Glomerular endothelial cell (primary cell): ENCODE results near the gene COX6B2. TPM values are rescaled to one million over a fixed set of nuclear protein-coding genes. Genes with fewer than 3 reads are reported as not detected.

Source experiments
- DNase-seq: peaks from one replicate; pipeline ENCODE4 v3.0.0-alpha.2; 2011; ENCODE audit warnings: low read depth, low spot score; ENCODE audit errors: extremely low read depth
- total RNA-seq: library from RNA; depleted of rRNA; stranded (reverse); fragments of >200 nt; gene quantifications from 2 replicates; pipeline ENCODE4 v1.2.3, GENCODE V29; 2015

COX6B2 gene
- total RNA-seq, 1 donor from 2014 or later: not detected

GRCh38 chr19:55362990-55363716, 8.6 kb upstream of the COX6B2 start, which contains the start of gene GARIN5B:
Gene GARIN5B, minus strand, starts transcription at chr19:55363260. Its CDS starts 194 bp downstream, at chr19:55363066.
- no peak for DNase-seq

DNA sequence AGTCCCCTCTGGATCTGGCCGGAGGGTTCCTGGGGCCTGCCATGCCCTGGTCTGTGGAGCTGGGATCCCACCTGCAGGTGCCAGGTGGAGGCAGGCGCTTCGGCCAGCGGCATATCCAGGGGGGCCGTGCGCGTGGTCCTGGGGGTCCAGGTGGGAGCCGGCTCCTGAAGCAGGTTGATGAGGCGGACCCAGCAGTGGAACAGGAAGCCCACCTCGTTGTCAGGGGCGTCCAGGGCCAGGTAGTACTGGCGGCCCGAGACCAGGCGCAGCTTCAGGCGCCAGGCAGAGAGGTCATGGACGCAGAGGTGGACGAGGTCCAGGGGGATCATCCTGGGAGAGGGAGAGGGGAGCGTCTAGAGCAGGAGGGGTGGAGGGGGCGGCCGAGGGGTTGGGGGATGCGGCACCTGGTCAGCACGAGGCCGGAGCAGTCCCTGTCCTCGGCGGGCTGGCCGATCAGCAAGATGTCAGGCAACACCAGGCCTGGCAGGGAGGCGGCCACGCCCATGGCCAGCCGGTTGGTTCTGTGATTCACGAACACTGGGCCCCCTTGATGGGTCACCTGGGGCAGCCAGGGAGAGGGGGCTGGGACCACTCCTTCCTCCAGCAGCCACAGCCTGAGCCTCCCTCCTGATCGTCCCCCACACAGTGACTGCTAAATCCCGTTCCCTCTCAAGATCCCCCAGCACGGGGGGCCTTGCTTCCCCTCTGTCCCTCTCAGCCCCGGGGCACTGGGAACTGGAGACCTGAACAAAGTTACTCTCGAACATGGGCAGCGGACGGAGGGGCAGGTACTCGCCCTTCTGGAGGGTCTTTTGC, 7.9 kb upstream of the COX6B2 start:
- DNase-seq: no peak

DNA sequence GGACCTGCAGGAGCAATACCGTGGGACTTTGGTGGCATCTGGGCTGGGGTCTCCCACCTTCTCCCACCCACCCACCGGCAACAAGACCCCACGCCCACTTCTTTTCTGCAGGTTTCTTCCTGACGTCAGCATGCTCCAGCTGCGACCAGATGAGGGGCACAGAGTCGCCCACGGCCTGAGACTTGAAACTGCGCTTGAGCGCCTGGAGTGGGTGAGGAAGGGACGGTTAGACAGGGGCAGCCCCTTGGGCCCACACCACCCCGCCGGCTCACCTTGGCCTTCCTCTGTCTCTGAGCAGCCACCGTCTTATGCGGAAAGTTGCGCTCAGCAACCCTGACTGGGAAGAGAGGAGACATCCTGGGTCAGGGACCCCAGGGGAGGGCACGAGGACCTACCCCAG, 6.4 kb upstream of the COX6B2 start:
- no peak for DNase-seq

DNA sequence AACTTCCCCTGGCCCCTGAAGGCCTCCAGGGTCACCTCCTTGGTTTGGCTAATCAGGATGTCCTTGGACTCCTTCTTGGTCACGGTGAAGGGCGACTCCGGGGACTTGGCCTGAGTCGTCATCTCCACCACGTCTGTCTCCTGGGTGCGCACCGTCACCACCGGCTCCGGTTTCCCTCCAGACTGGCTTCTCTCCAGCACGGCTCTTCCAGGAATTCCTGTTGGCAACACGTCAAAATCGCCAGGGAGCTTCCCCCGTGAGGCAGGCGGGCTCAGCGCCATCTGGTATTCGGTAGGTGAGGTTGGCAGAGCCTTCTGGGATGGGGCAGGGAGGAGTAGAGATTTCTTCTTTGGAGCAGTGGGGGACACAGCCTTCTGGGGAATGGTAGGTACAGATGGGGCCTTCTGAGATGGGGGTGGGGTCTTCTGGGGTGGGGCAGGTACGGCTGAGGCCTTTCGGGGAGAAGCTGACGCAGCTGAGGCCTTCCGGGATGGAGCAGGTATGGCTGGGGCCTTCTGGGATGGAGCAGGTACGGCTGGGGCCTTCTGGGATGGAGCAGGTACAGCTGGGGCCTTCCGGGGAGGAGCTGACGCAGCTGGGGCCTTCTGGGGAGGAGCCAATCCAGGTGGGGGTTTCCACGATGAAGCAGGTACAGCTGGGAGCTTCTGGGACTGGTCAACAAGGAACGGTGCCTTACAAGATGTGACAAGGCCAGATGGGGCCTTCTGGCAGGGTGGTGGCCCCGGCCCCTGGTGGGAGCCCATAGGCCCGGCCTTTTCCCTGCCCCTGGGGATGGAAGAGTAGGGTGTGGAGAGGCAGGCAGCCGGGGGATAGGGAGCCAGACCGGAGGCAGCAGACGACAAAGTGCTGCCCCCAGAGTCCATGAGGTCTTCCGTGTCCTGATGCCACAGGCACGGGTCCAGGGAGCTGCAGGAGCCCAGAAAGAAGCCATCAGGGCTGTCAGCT, 4.7 kb upstream of the COX6B2 start:
- no peak for DNase-seq

DNA sequence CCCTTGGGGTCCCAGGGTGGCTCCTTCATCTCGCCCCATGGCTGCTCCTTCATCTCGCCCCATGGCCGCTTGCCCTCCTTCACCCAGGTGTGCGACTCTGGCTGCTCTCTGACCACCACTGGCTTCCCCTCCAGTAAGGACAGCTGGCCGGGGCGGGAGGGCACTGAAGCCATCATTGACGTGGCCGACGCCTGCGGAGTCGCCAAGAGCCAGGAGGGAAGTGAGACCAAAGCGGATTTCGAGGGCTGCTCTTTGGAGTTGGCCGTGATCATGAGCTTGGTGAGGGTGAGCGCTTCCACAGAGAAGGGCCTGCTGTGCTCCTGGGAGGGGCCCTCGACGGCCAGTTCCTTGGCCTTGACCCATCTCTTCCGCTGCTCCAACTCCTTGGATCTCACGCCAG, 4.0 kb upstream of the COX6B2 start:
- DNase-seq: no peak

GRCh38 chr19:55355213-55355821, 798 bp upstream of the COX6B2 start:
- no peak for DNase-seq

GRCh38 chr19:55353803-55354697, 469 bp downstream of the COX6B2 start:
- DNase-seq: no peak

GRCh38 chr19:55353356-55353802, 1.1 kb downstream of the COX6B2 start:
- no peak for DNase-seq

- DNase-seq: no peak
Observed at GRCh38 chr19:55352549-55353145, 1.9 kb downstream of the COX6B2 start.

DNA sequence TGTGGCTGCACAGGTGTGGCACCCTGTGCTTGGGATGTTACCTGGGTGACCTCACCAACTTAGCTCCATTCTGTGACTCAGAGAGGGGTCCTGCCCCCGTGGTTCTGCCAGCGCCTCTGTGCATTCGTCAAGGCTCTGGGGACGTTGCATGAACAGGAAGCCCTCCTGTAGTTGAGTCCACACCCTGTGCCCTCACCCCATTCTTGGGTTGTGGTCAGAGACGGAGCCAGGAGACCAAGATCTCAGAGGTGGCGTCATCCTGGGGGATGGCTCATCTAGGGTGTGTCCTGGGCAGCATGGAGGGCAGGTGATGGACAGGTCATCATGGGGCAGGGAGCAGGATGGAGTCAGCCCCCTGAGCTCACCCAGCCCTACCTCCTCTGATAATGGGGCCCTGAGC, 2.5 kb downstream of the COX6B2 start:
- no peak for DNase-seq

GRCh38 chr19:55350620-55351315, 3.8 kb downstream of the COX6B2 start:
- no peak for DNase-seq

- no peak for DNase-seq
Observed at GRCh38 chr19:55348317-55349034, 6.0 kb downstream of the COX6B2 start.

GRCh38 chr19:55347442-55348009, 7.0 kb downstream of the COX6B2 start:
- DNase-seq: no peak

GRCh38 chr19:55346725-55347441, 7.6 kb downstream of the COX6B2 start:
- no peak for DNase-seq

DNA sequence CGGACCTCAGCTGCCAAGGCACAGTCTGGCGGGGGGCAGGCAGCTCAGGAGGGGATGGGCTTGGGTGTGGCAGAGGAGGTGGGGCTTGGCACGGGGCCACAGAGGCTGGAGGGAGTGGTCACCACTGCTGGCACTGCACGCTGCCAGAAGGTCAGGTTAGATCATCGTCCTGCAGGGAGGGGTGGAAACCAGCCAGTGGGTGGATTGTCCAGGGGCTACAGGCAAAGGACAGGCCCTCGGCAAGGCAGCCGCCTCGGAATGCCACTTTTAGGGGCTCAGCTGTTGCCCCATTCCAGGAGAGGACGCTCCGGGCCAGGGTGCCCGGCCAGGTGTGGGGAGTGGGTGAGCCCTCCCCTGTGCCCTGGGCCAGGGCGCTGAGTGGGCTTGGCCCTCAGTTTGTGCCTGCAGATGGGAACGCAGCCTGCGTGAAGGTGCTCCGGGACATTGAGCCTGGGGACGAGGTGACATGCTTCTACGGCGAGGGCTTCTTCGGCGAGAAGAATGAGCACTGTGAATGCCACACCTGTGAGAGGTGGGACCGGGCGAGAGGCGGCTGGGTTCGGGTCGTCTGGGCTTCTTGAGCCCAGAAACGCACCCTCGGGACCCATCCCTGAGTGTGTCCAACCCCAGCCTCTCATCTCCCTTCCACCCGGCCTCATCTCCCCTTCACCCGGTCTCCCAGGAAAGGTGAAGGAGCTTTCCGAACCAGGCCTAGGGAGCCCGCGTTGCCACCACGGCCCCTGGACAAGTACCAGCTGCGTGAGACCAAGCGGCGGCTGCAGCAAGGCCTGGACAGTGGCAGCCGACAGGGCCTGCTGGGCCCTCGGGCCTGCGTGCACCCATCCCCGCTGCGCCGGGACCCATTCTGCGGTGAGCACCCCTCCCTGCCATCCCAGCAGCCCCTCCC, 8.4 kb downstream of the COX6B2 start:
- no peak for DNase-seq
